MCF 10A (cell line): ENCODE measurements around the gene WBP2NL. TPM values are rescaled to one million over a fixed set of nuclear protein-coding genes. Genes with fewer than 3 reads are reported as not detected.

ENCODE experiments used
- BruUV-seq: library from RNA; stranded (reverse); fragments of 400-500 nt; replicated peaks from 2 replicates; lab custom pipeline; 2021; lab: Mats Ljungman, UMichigan
- CTCF ChIA-PET: fragments of 300-600 bp; sonication (Branson Sonifier 250); formaldehyde crosslinking; extraction: SDS; loops from one replicate; lab custom pipeline; 2021; ENCODE audit warnings: antibody characterized with exemption, inconsistent platforms; lab: Yijun Ruan, JAX
- POLR2A ChIA-PET: fragments of 300-600, 350-650 bp; sonication (Branson Sonifier 250); formaldehyde crosslinking; extraction: SDS; loops from one replicate; lab custom pipeline; 2020; ENCODE audit warnings: antibody characterized with exemption, inconsistent platforms; lab: Yijun Ruan, JAX
- DNase-seq: peaks from one replicate; pipeline ENCODE4 v3.0.0-alpha.2; 2018; ENCODE audit not compliant: unreplicated experiment
- H3K27ac Mint-ChIP-seq: one replicate; pipeline ENCODE4 v1.8.0; 2022; ENCODE audit warnings: mild to moderate bottlenecking, low read depth, mixed read lengths; ENCODE audit not compliant: unreplicated experiment
- H3K27me3 Mint-ChIP-seq: one replicate; pipeline ENCODE4 v1.8.0; 2022; ENCODE audit warnings: mixed read lengths; ENCODE audit not compliant: insufficient read depth, unreplicated experiment
- H3K36me3 Mint-ChIP-seq: one replicate; pipeline ENCODE4 v1.8.0; 2022; ENCODE audit warnings: mild to moderate bottlenecking, moderate library complexity, mixed read lengths; ENCODE audit not compliant: insufficient read depth, unreplicated experiment
- H3K4me1 Mint-ChIP-seq: one replicate; pipeline ENCODE4 v1.8.0; 2022; ENCODE audit warnings: mixed read lengths; ENCODE audit not compliant: insufficient read depth, unreplicated experiment
- H3K4me3 Mint-ChIP-seq: one replicate; pipeline ENCODE4 v1.8.0; 2022; ENCODE audit warnings: mild to moderate bottlenecking, moderate library complexity, mixed read lengths; ENCODE audit not compliant: unreplicated experiment
- H3K9me3 Mint-ChIP-seq: one replicate; pipeline ENCODE4 v1.8.0; 2022; ENCODE audit warnings: mixed read lengths; ENCODE audit not compliant: unreplicated experiment
- intact Hi-C: fragments of 100-400 bp; cut with micrococcal nuclease; formaldehyde crosslinking; loops from 2 replicates; pipeline ENCODE4 v1.14.1; 2022
- total RNA-seq: library from RNA; stranded (reverse); gene quantifications from 2 replicates; pipeline ENCODE4 v1.2.3, GENCODE V29; 2022
- TF ChIP-seq, protein P1 (sequence below): fragments of 200-600 bp; IDR thresholded peaks from one replicate; pipeline ENCODE4 v1.8.0; 2022; ENCODE audit warnings: antibody characterized with exemption, mild to moderate bottlenecking; ENCODE audit not compliant: unreplicated experiment

Gene WBP2NL
- total RNA-seq, 1 experiment from 2014 or later, result 1.1 TPM

GRCh38 chr22:42074132-42074811 is 75.7 kb downstream of the WBP2NL start, which contains the start of gene PHETA2:
TSS of gene PHETA2 (plus strand) at chr22:42074248. CDS start at chr22:42077294, 3,046 bp downstream.
- POLR2A ChIA-PET, result no interaction called here
- no TSS peak for BruUV-seq
- Mint-ChIP-seq H3K27me3 (no peaks in the 10 kb centered on the region), H3K27ac (no peak within 1 kb of the TSS), H3K4me1 (no peaks in the 10 kb centered on the region), H3K36me3 (peaks cover 3% of the 10 kb centered on the region), H3K4me3 (no peak within 1 kb of the TSS), H3K9me3 (no peaks in the 10 kb centered on the region)
- no peak for DNase-seq
- CTCF ChIA-PET, result no interaction called here
- TF ChIP-seq, protein P1, sequence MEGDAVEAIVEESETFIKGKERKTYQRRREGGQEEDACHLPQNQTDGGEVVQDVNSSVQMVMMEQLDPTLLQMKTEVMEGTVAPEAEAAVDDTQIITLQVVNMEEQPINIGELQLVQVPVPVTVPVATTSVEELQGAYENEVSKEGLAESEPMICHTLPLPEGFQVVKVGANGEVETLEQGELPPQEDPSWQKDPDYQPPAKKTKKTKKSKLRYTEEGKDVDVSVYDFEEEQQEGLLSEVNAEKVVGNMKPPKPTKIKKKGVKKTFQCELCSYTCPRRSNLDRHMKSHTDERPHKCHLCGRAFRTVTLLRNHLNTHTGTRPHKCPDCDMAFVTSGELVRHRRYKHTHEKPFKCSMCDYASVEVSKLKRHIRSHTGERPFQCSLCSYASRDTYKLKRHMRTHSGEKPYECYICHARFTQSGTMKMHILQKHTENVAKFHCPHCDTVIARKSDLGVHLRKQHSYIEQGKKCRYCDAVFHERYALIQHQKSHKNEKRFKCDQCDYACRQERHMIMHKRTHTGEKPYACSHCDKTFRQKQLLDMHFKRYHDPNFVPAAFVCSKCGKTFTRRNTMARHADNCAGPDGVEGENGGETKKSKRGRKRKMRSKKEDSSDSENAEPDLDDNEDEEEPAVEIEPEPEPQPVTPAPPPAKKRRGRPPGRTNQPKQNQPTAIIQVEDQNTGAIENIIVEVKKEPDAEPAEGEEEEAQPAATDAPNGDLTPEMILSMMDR, result no peak
- intact Hi-C loops, result no loop called here

- Mint-ChIP-seq H3K27me3 (no peaks in the 10 kb centered on the region), H3K36me3 (peaks cover 9% of the 10 kb centered on the region), H3K9me3 (no peaks in the 10 kb centered on the region), H3K4me1 (no peaks in the 10 kb centered on the region), H3K4me3 (no peak overlapping the region), H3K27ac (no peak overlapping the region)
- POLR2A ChIA-PET, result interaction anchor here (0.9 kb wide), 1 partner anchor 13 kb away, joined by 3 read pairs; no protein-coding TSS in a partner anchor
- TF ChIP-seq, protein P1, result no peak
- CTCF ChIA-PET, result interaction anchor here (0.6 to 2.6 kb wide), 5 partner anchors 16 to 302 kb away, joined by 3 to 7 read pairs (median 3); partner anchors contain the start of genes NDUFA6 and SMIM45
- no TSS peak for BruUV-seq
- DNase-seq, result no peak
- intact Hi-C loops, result no loop called here
Observed at GRCh38 chr22:42074846-42075676, 76.5 kb downstream of the WBP2NL start.

DNA sequence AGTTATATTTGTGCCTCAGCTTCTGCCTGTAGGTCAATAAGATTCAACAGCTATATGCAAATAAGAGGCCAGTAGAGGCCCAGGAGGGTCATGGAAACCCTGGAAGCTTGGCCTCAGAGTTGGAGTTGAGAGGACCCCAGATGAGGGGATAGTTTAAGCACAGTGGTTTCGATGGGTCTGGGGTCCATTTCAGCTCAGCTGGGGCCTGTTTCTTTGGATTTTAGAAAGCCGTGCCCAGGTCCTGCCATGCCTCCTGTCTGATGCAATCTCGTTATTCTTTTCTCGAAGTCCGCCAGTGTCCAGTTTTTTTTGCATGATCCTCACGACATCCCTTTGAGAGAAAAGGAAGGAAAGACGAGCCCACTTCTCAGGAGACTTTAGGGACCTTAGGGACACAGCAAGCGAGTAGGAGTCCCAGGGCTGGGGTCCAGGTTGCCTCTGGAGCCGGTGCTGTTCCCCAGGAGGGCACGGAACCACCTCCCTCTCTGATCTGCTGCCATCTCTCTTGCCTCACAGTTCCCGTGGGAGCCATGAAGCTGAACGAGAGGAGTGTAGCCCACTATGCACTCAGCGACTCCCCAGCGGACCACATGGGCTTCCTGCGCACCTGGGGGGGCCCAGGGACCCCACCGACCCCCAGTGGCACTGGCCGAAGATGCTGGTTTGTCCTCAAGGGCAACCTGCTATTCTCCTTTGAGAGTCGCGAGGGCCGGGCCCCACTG is 78.3 kb downstream of the WBP2NL start:
- Mint-ChIP-seq H3K4me1 (no peaks in the 10 kb centered on the region), H3K36me3 (peaks cover 9% of the 10 kb centered on the region), H3K9me3 (no peaks in the 10 kb centered on the region), H3K27ac (no peak overlapping the region), H3K4me3 (no peak overlapping the region), H3K27me3 (no peaks in the 10 kb centered on the region)
- BruUV-seq, result no TSS peak
- intact Hi-C loops, result no loop called here
- CTCF ChIA-PET, result interaction anchor here (0.7 to 2.6 kb wide), 2 partner anchors 14 to 231 kb away, joined by 3 to 7 read pairs; partner anchors contain the start of gene NDUFA6
- TF ChIP-seq, protein P1, result no peak
- DNase-seq, result no peak
- POLR2A ChIA-PET, result no interaction called here
